ENCODE data around the gene SLC26A8.

GRCh38 chr6:36056178-36056577 is 31.7 kb upstream of the SLC26A8 start:
- TF ChIP-seq CTCF (conservative IDR thresholded peaks at IDR 0.05 in 1 of 2, IDR thresholded peaks at IDR 0.05 in 1 of 2; ENCODE audit: extremely low read depth in 1 of 2, insufficient read depth in 1 of 2, low read depth in 1 of 2, low read length in 2 of 2) (no peak), EZH2 (IDR thresholded peaks at IDR 0.05; ENCODE audit: borderline replicate concordance, low read length) (no peak)
